ENCODE results near the gene HSD3B7.
A peak's percentile ranks its signal among the peaks of the same experiment; 100 is the strongest.

The HSD3B7 gene

DNA sequence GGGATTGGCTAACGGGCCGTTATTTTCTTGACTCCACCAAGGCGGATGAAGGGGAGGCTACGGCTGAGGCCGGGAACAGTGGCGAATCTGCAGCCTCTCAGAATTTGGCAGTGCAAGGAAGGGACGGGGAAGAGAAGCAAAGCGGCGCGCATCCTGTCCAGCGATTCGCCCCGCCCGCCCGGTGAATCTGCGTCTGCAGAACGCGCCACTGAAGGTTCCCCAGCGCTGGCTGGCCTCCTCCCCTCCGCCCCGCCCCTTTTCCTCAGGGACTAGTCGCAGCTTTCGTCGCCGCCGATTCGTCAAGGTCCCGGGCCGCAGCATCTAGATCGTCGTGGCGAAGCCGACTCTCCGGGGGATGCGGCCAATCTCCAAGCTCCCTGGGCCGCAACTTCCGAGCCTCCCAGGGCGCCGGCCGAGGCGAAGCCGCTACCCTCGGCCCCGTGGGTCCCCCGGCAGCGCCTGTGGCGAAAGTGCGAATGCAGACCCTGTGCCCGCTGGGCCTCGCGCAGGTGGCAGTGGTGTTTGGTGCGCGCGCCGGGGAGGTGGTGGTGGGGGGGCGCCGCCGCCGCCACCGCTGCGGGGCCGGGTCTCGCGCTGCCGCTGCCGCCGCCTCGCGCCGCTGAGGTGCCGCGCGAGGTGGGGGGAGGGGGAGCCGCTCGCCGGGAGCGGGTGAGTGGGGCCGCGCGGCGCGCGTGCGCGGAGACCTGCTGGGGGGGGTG, 27.4 kb upstream of the HSD3B7 start, which contains the start of gene SETD1A:
TSS of gene SETD1A (plus strand) at position 299 of the 719 bp plus-strand sequence. CDS start 978 bp downstream, outside the sequence.
- peak; percentile 84 to 97 for DNase-seq

- peak in 1 of 2 experiments; percentile 76 for DNase-seq
Measured at GRCh38 chr16:30958175-30959079, 26.6 kb upstream of the HSD3B7 start.

- no peak for DNase-seq
Measured at GRCh38 chr16:30961384-30961783, 23.6 kb upstream of the HSD3B7 start.

DNA sequence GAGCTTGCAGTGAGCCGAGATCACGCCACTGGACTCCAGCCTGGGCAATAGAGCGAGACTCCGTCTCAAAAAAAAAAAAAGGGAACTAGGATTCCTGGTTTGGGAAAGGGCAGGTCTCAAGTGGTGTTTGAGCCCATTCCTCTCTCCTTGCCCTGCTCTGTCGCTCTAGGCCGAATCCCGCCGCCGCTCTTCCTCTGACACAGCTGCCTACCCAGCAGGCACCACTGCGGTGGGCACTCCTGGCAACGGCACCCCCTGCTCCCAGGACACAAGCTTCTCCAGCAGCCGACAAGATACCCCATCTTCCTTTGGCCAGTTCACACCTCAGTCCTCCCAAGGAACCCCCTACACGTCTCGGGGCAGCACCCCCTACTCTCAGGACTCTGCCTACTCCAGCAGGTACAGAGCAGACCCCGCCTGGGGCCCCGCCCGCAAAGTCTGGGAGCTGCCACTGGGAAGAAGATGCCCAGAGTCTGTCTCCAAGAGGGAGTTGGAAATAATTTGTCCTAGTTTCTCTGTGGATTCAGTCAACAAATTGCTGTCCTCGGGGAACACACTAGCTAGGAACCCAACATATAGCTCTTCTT, 21.0 kb upstream of the HSD3B7 start:
- no peak for DNase-seq

GRCh38 chr16:30964574-30965226, 20.3 kb upstream of the HSD3B7 start:
- no peak for DNase-seq

DNA sequence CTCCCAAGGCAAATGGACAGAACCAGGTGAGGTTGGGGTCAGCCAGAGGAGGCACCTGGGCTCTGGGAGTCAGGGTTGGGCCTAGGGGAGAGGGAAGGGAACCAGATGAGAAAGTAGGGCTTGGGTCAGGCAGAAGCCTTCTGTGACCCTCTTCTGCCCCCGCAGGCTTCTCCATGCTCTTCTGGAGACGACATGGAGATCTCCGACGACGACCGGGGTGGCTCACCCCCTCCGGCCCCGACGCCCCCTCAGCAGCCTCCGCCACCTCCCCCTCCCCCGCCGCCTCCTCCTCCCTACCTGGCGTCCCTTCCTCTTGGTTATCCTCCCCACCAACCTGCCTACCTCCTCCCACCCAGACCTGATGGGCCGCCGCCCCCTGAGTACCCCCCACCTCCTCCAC, 19.6 kb upstream of the HSD3B7 start:
- no peak for DNase-seq

DNA sequence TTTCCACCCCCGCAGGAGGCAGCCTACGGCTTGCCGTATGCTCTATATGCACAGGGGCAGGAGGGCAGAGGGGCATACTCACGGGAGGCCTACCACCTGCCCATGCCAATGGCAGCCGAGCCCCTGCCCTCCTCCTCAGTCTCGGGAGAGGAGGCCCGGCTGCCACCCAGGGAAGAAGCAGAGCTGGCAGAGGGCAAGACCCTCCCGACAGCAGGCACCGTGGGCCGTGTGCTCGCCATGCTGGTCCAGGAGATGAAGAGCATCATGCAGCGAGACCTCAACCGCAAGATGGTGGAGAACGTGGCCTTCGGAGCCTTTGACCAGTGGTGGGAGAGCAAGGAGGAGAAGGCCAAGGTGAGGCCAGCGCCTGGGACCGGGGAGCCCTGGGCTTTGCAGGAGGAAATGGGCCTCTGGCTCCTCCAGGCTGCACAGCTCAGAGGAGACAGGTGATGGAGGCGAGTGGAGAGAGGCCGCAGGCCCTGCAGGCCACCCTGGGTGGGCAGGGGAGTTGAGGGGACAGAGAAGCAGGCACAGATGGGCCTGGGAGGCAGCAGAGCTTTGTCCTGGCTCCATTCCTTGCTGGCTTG, 18.9 kb upstream of the HSD3B7 start:
- no peak for DNase-seq

GRCh38 chr16:30967795-30968194, 17.2 kb upstream of the HSD3B7 start:
- no peak for DNase-seq

DNA sequence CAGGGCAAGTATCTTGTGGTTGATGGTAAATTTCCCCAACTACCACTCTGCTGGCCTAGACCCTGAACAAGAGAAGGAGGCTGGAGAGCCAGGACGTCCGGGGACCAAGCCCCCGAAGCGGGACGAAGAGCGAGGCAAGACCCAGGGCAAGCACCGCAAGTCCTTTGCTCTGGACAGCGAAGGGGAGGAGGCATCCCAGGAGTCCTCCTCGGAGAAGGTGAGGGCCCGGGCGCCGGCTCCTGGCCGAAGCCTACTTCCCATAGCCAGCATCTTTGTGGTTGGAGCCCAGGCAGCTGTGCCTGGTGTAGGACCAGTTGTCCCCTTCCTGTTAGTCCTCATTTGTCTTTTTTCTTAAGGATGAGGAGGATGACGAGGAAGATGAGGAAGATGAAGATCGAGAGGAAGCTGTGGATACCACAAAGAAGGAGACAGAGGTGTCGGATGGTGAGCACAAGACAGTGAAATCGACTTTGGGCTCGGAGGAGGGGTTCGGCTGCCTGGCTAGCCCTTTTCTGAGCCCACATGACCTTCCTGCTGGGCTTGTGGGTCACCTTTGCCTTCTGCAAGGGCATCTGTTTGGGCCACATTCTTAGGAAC, 15.7 kb upstream of the HSD3B7 start:
- no peak for DNase-seq

DNA sequence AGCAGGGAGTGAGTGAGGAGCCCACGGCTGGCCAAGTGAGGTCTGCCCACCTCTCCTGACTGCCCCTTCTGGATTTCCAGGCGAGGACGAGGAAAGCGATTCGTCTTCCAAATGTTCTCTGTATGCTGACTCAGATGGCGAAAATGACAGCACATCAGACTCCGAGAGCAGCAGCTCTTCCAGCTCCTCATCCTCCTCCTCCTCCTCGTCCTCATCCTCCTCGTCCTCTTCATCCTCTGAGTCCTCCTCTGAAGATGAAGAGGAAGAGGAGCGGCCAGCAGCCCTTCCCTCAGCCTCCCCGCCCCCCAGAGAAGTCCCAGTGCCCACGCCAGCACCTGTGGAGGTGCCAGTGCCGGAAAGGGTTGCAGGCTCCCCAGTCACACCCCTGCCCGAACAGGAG, 13.7 kb upstream of the HSD3B7 start:
- no peak for DNase-seq

GRCh38 chr16:30972872-30973271, 12.1 kb upstream of the HSD3B7 start:
- no peak for DNase-seq

DNA sequence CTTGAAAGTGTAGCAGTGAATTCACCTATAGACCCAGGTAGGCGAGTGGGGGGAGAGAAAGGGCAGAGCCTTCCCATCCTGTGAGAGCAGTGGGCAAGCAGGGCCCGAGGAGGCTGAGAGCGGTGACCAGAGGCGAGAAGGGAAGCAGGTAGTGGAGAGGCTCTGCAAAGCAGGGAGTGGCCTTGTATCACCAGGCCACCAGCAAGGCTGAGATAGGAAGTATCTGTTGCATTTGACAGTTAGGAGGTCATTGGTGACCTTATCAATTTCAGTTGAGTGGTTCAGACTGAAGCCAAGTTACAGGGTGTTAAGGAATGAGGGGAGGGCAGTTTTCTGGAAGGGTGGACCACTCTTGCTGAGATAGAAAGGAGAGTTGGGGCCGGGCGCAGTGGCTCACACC, 10.7 kb upstream of the HSD3B7 start:
- DNase-seq = no peak

DNA sequence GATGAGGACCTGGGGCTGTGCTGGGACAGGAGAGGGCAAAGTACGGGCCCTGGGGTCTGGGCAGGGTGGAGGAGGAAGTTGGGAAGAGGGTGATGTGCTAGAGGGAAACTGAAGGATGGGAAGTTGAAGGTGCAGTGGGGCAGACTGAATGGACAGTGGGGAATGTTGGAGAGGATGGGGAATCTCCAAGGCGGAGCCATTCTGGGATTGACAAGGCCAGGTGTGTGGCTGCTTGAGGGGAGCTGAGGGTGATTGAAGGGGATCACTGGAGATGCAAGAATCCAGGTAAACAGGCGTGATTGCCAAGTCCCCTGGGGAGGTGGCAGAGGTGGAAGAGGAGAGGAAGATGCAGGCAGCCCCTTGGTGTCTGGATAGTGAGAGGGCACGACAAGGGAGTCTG, 8.5 kb upstream of the HSD3B7 start:
- no peak for DNase-seq

- no peak for DNase-seq
Measured at GRCh38 chr16:30977502-30977901, 7.5 kb upstream of the HSD3B7 start.

- DNase-seq = no peak
Measured at GRCh38 chr16:30979170-30980022, 5.6 kb upstream of the HSD3B7 start.

DNA sequence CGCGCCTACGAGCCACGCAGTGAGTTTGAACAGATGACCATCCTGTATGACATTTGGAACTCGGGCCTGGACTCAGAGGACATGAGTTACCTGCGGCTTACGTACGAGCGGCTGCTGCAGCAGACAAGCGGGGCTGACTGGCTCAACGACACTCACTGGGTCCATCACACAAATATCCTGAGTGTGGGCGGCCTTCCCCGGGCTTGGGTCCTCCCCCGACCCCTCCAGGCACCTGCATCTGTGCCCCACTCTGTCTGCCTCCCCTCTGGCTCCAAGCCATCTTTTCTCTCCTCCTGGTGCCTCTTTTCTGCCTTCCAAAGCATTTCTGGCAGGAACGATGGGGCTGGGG, 5.0 kb upstream of the HSD3B7 start:
- no peak for DNase-seq

GRCh38 chr16:30980434-30980833, 4.6 kb upstream of the HSD3B7 start:
- no peak for DNase-seq

- DNase-seq = no peak
Measured at GRCh38 chr16:30980959-30981358, 4.0 kb upstream of the HSD3B7 start.

GRCh38 chr16:30982548-30983288, 2.3 kb upstream of the HSD3B7 start:
- no peak for DNase-seq

DNA sequence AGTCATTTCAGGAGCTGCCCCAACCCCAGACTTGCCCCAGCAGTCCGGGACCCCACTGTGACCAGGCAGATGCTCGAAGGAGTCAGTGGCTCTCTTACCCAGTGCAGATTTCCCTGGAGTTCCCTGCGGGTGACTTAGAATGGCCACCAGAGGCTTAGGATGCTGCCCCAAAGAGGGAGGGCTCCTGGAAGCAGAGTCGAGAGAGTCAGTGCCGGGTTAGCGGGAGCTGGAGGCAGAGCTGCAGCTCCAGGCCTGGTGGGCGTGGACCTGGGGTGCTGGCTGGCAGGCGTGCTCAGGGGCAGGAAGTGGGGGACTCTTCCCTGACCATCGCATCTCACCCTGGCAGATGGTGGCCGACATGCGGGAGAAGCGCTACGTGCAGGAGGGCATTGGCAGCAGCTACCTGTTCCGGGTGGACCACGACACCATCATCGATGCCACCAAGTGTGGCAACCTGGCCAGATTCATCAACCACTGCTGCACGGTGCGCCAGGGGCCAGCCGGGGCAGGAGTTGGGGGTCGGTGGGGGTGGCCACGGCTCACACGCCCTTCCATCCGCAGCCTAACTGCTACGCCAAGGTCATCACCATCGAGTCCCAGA, 1.6 kb upstream of the HSD3B7 start:
- DNase-seq = no peak

Data from NCI-H526 (cell line).